CD14-positive monocyte (primary cell): ENCODE data around the gene VASH2. TPM values are rescaled to one million over a fixed set of nuclear protein-coding genes. Genes with fewer than 3 reads are reported as not detected.

ENCODE experiments used
- DNase-seq, 3 donors: peaks; one replicate each; pipeline ENCODE4 v3.0.0-alpha.2; 2011 to 2022
- H2AFZ ChIP-seq: 2 replicates; pipeline ENCODE4 v1.6.0; 2012; ENCODE audit warnings: mild to moderate bottlenecking, low read depth, low read length, inconsistent platforms; ENCODE audit not compliant: insufficient read depth, poor library complexity, severe bottlenecking
- H3K27ac ChIP-seq, 2 donors: 1 replicate in 1 of 2; 2 replicates in 1 of 2; pipeline ENCODE4 v1.5.1; 2012 to 2013; ENCODE audit warnings: low read length in 2 of 2, control low read depth in 1 of 2, inconsistent platforms in 1 of 2, low read depth in 1 of 2, mild to moderate bottlenecking in 1 of 2
- H3K27me3 ChIP-seq, 2 donors: one replicate each; pipeline versions ENCODE4 v1.6.0 to v1.6.1; 2011 to 2013; ENCODE audit warnings: low read length in 2 of 2; ENCODE audit not compliant: control insufficient read depth in 2 of 2, insufficient read depth in 2 of 2
- H3K36me3 ChIP-seq, 2 donors: replicated peaks in 1 of 2; 1 replicate in 1 of 2; 2 replicates in 1 of 2; pipeline versions ENCODE4 v1.5.1 to v1.6.1; 2012 to 2013; ENCODE audit warnings: low read length in 2 of 2, control low read depth in 1 of 2, inconsistent platforms in 1 of 2, mild to moderate bottlenecking in 1 of 2; ENCODE audit not compliant: insufficient read depth in 2 of 2, control insufficient read depth in 1 of 2
- H3K4me1 ChIP-seq, 2 donors: 1 replicate in 1 of 2; 2 replicates in 1 of 2; pipeline versions ENCODE4 v1.5.1 to v1.6.1; 2012 to 2013; ENCODE audit warnings: low read length in 2 of 2, control low read depth in 1 of 2, inconsistent platforms in 1 of 2, mild to moderate bottlenecking in 1 of 2, moderate library complexity in 1 of 2; ENCODE audit not compliant: insufficient read depth in 2 of 2, control insufficient read depth in 1 of 2
- H3K4me2 ChIP-seq: replicated peaks from 2 replicates; pipeline ENCODE3; 2012; ENCODE audit warnings: low read length, moderate library complexity, mild to moderate bottlenecking; ENCODE audit not compliant: poor library complexity, severe bottlenecking; ENCODE audit errors: extremely low read depth
- H3K4me3 ChIP-seq, 3 experiments: fragments of 200-600 bp in 1 of 3; sonication (generic) in 1 of 3; replicated peaks in 1 of 3; 1 replicate in 2 of 3; 2 replicates in 1 of 3; pipeline ENCODE4 v1.5.1; 2011 to 2013; ENCODE audit warnings: low read length in 3 of 3, mild to moderate bottlenecking in 3 of 3, control low read depth in 2 of 3, low read depth in 2 of 3, inconsistent platforms in 1 of 3, moderate library complexity in 1 of 3
- H3K79me2 ChIP-seq: 2 replicates; pipeline ENCODE4 v1.6.0; 2012; ENCODE audit warnings: mild to moderate bottlenecking, control low read depth, inconsistent platforms, low read length, moderate library complexity; ENCODE audit not compliant: insufficient read depth
- H3K9ac ChIP-seq: 2 replicates; pipeline ENCODE4 v1.6.0; 2017; ENCODE audit warnings: low read length, mild to moderate bottlenecking; ENCODE audit not compliant: insufficient read depth, poor library complexity, severe bottlenecking
- H3K9me3 ChIP-seq, 2 donors: replicated peaks in 1 of 2; 1 replicate in 1 of 2; 2 replicates in 1 of 2; pipeline versions ENCODE4 v1.5.1 to v1.6.1; 2012 to 2013; ENCODE audit warnings: low read length in 2 of 2, control low read depth in 1 of 2; ENCODE audit not compliant: control insufficient read depth in 1 of 2, insufficient read depth in 1 of 2
- H4K20me1 ChIP-seq: 2 replicates; pipeline ENCODE4 v1.6.0; 2012; ENCODE audit warnings: mild to moderate bottlenecking, low read length, control low read depth, moderate library complexity; ENCODE audit not compliant: insufficient read depth
- H3K27ac Mint-ChIP-seq, 7 donors: one replicate each; pipeline ENCODE4 v1.8.0; 2020; ENCODE audit warnings: mild to moderate bottlenecking in 7 of 7, mixed read lengths in 7 of 7, moderate library complexity in 6 of 7, inconsistent platforms in 2 of 7
- H3K27me3 Mint-ChIP-seq, 3 donors: one replicate each; pipeline ENCODE4 v1.8.0; 2021 to 2022; ENCODE audit warnings: low read depth in 3 of 3, mild to moderate bottlenecking in 3 of 3, mixed read lengths in 3 of 3, moderate library complexity in 3 of 3, inconsistent platforms in 1 of 3
- H3K36me3 Mint-ChIP-seq, 2 donors: one replicate each; pipeline ENCODE4 v1.8.0; 2020; ENCODE audit warnings: mixed read lengths in 2 of 2, inconsistent platforms in 1 of 2, mild to moderate bottlenecking in 1 of 2
- H3K4me1 Mint-ChIP-seq: one replicate; pipeline ENCODE4 v1.8.0; 2020; ENCODE audit warnings: mild to moderate bottlenecking, mixed read lengths
- H3K4me3 Mint-ChIP-seq, 2 donors: one replicate each; pipeline ENCODE4 v1.8.0; 2020; ENCODE audit warnings: mild to moderate bottlenecking in 2 of 2, mixed read lengths in 2 of 2, moderate library complexity in 1 of 2
- H3K9me3 Mint-ChIP-seq, 7 donors: one replicate each; pipeline ENCODE4 v1.8.0; 2020 to 2022; ENCODE audit warnings: mixed read lengths in 7 of 7, mild to moderate bottlenecking in 6 of 7, moderate library complexity in 6 of 7, inconsistent platforms in 2 of 7
- CTCF ChIP-seq: fragments of 200-600 bp; IDR thresholded peaks from one replicate; pipeline ENCODE4 v1.8.0; 2022; ENCODE audit warnings: antibody characterized with exemption, mild to moderate bottlenecking
- WGBS: methylation state at CpG from one replicate; pipeline ENCODE4 v1.1.5; 2013; ENCODE audit warnings: missing lambda C conversion rate; ENCODE audit not compliant: insufficient coverage; 5-methylcytosine and 5-hydroxymethylcytosine counted together
- intact Hi-C, 2 donors: fragments of 100-400 bp; cut with micrococcal nuclease; formaldehyde crosslinking; loops; one replicate each; pipeline versions ENCODE4 v1.15.0 to v1.15.1; 2023
- polyA plus RNA-seq, 3 donors: library from polyadenylated mRNA; depleted of rRNA in 1 of 3; unstranded in 2 of 3; stranded (reverse) in 1 of 3; fragments of 300-500 nt in 2 of 3; fragments of >200 nt in 1 of 3; fragmentation: Illumina TruSeq in 2 of 3; gene quantifications; 1 replicate in 2 of 3; 2 replicates in 1 of 3; pipeline ENCODE4 v1.2.3, GENCODE V29; 2012 to 2021

Gene VASH2
- polyA plus RNA-seq, 3 donors = 0.07 TPM; not detected in 2

GRCh38 chr1:212971312-212971711 lies 21.0 kb downstream of the VASH2 start:
- Mint-ChIP-seq H3K4me1 (no peaks in the 10 kb centered on the region), H3K27me3 (peaks cover 3 to 7% (median 6%) of the 10 kb centered on the region in 3 donors), H3K4me3 (no peak overlapping the region), H3K36me3 (no peaks in the 10 kb centered on the region), H3K27ac (no peak overlapping the region), H3K9me3 (no peaks in the 10 kb centered on the region)
- intact Hi-C loops = no loop called here
- Histone ChIP-seq H3K4me3 (no peak overlapping the region), H3K4me1 (no peaks in the 10 kb centered on the region), H3K9me3 (no peaks in the 10 kb centered on the region), H3K4me2 (no peak overlapping the region), H4K20me1 (no peaks in the 10 kb centered on the region), H3K36me3 (no peaks in the 10 kb centered on the region), H3K9ac (no peak overlapping the region), H3K27me3 (no peaks in the 10 kb centered on the region), H2AFZ (no peak overlapping the region), H3K79me2 (no peaks in the 10 kb centered on the region), H3K27ac (no peak overlapping the region)
- no peak for TF ChIP-seq CTCF
- no peak for DNase-seq
- 96% methylated on average over 4 of the region's 5 CpGs for WGBS

GRCh38 chr1:212973426-212973825 lies 23.1 kb downstream of the VASH2 start:
- no peaks in the 10 kb centered on the region for H3K36me3 Mint-ChIP-seq
- Histone ChIP-seq H3K4me1 (no peaks in the 10 kb centered on the region), H3K9ac (no peak overlapping the region), H3K4me3 (no peak overlapping the region), H3K27ac (no peak overlapping the region), H3K36me3 (no peaks in the 10 kb centered on the region), H3K9me3 (no peaks in the 10 kb centered on the region), H4K20me1 (no peaks in the 10 kb centered on the region), H3K27me3 (no peaks in the 10 kb centered on the region), H3K79me2 (no peaks in the 10 kb centered on the region), H3K4me2 (no peak overlapping the region), H2AFZ (no peak overlapping the region)
- H3K27ac Mint-ChIP-seq = no peak overlapping the region
- H3K4me1 Mint-ChIP-seq = no peaks in the 10 kb centered on the region
- TF ChIP-seq CTCF = no peak
- peaks cover 1 to 8% (median 5%) of the 10 kb centered on the region in 3 donors for H3K27me3 Mint-ChIP-seq
- DNase-seq = no peak
- H3K4me3 Mint-ChIP-seq = no peak overlapping the region
- intact Hi-C loops = no loop called here
- H3K9me3 Mint-ChIP-seq = peaks cover 0 to 1% (median 0%) of the 10 kb centered on the region in 7 donors
- WGBS = 92% methylated on average over 3 of the region's 4 CpGs
